Hindlimb muscle (tissue), 1 donor: ENCODE results near the gene FAM171A1. TPM values are rescaled to one million over a fixed set of nuclear protein-coding genes. Genes with fewer than 3 reads are reported as not detected.
"Not testable (repeated sequence)": the region's sequence is repeated elsewhere in the genome, so short reads cannot be mapped to it uniquely, and the experiment has no call there.

Experiments used
- DNase-seq: peaks from one replicate; pipeline ENCODE4 v3.0.0-alpha.2; 2013
- polyA plus RNA-seq: library from polyadenylated mRNA; unstranded; fragments of 120-200 nt; gene quantifications from one replicate; pipeline ENCODE4 v1.2.1, GENCODE V29; 2013; ENCODE audit not compliant: insufficient read length

Gene FAM171A1
- polyA plus RNA-seq, 1 donor: 28.8 TPM

DNA sequence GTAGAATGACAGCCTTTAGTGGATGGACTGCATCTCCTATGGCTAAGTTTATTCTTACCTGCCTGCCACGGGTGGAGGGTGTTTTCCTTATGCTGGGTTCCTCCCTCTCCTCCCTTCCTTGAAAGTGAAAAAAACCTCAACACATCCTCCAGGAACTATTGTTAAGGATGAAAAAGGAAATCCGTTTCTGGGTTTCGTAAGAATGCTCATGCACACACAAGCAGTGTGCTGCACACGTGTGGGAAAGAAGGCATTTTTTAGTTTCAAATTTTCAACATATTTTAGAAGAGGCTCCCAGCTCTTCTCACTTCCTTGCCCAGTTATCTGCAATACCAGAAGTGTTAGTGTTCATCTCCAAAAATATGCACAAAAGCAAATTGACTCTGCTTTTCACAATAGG lies 90.6 kb downstream of the FAM171A1 start:
- no peak for DNase-seq

DNA sequence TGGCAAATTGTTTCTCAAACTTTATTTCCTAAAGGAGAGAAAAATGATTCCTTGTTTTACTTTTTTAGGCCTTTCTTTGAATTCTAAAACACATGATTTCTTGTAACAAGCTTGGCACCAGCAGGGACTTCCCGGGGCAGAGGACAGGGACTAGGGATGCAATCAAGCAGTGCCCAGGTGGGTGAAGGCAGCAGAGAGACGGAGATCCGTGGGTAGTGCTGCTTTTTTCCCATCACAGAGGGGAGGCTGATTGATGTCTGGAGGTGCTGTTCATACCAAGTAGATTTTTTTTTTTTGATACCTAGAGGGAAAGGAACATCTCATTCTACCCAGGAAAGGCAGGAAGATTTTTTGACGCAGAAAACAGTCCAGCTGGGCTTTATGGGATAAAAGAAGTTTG lies 91.9 kb downstream of the FAM171A1 start:
- DNase-seq: no peak

DNA sequence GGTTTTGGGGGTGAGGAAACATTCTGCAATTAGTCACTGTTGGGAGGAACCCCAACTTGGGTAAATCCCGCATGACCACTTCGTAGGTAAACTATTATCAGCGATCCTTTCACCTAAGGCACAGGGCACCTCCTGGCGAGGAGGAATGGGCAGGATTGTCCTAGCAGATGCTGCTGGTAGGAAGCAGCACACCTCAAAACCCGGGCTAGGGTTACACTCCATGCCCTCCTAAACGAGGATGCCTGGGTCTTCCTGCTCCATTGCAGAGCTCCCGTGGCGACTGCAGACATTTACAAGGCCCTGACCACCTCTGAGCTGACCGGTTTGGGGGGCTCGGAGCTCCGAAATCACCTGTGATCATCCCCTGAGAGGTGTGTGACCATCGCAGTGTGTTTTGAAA lies 92.3 kb downstream of the FAM171A1 start:
- no peak for DNase-seq

DNA sequence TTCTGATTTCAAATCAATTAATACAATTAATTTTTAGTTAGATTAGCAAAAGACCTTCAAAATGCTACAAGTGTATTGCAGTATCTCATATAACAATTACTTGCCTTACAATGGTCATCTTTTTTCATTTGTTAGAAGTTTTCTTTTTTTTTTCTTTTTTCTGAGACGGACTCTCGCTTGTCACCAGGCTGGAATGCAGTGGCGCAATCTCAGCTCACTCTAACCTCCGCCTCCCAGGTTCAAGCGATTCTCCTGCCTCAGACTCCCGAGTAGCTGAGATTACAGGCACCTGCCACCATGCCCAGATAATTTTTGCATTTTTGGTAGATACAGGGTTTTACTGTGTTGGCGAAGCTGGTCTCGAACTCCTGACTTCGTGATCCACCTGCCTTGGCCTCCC lies 95.0 kb downstream of the FAM171A1 start:
- DNase-seq: not testable (repeated sequence)

- DNase-seq: not testable (repeated sequence)
Observed at GRCh38 chr10:15269838-15270237, 101.3 kb downstream of the FAM171A1 start.

DNA sequence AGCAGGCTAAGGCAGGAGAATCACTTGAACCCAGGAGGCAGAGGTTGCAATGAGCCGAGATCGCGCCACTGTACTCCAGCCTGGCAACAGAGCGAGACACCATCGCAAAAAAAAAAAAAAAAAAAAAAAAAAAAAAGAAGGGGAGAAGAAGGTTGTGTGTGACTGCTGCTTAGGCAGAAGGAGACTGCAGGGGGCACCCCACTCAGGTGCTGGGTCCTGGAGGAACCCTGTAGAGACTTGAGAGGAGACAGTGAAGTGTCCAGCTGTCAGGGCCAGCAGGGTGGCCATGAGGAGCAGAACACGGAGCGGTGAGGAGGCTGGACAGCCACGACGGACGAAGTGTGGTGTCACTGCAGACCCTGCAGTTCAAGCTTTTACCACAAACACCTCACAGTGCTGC lies 103.6 kb downstream of the FAM171A1 start:
- no peak for DNase-seq

GRCh38 chr10:15266117-15266516 lies 105.0 kb downstream of the FAM171A1 start:
- DNase-seq: no peak

DNA sequence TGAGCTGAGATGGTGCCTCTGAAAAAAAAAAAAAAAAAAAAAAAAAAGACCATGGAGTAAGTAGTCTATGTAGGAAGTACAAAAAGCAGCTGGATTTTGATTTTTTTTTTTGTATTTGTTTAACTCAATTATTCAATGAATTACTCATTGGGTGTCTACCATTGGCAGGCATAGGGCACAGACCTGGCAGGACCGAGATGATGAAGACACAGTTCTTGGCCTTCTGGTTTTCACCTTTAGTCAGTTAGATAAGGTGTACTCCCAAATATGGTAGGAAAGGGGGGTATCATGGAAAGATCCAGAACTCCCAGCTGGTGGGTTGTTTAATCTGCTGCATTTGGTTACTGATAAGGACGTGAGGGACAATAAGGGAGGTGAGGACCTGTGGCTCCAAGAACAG lies 105.5 kb downstream of the FAM171A1 start:
- DNase-seq: no peak

DNA sequence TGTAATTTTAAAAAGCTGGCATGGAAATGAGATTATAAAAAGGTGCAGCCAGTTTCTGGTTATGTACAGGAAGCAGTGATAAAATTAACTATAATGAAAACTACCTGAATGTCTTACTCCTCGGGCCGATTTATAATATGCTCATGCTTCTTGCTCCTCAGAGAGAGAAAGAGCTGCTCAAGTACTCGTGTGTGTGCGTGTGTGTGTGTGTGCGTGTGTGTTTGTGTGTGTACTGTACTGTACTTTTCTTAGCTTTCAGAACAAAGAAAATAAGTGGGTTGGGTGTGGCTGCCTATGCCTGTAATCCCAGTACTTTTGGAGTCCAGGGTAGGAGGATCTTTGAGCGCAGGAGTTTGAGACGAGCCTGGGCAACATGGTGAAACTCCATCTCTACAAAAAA lies 106.0 kb downstream of the FAM171A1 start:
- DNase-seq: no peak

DNA sequence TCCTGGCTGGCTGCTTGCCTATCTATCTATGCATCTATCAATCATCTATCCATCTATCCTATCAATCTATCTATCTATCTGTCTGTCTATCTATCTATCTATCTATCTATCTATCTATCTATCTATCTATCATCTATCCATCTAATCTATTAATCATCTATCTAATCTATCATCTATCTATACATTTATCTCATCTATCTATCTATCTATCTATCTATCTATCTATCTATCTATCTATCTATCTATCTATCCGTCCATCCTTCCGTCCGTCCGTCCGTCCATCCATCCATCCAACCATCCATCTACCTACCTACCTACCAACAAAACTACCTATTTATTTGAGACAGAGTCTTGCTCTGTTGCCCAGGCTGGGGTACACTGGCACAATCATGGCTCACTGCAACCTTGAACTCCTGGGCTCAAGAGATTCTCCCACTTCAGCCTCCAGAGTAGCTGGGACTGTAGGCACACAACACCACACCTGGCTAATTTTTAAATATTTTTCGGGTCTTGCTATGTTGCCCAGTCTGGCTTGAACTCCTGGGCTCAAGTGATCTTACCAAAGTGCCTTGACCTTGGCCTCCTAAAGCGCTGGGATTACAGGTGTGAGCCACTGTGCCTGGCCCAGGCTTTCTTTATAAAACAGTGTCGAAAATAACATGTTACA lies 107.3 kb downstream of the FAM171A1 start:
- DNase-seq: no peak

DNA sequence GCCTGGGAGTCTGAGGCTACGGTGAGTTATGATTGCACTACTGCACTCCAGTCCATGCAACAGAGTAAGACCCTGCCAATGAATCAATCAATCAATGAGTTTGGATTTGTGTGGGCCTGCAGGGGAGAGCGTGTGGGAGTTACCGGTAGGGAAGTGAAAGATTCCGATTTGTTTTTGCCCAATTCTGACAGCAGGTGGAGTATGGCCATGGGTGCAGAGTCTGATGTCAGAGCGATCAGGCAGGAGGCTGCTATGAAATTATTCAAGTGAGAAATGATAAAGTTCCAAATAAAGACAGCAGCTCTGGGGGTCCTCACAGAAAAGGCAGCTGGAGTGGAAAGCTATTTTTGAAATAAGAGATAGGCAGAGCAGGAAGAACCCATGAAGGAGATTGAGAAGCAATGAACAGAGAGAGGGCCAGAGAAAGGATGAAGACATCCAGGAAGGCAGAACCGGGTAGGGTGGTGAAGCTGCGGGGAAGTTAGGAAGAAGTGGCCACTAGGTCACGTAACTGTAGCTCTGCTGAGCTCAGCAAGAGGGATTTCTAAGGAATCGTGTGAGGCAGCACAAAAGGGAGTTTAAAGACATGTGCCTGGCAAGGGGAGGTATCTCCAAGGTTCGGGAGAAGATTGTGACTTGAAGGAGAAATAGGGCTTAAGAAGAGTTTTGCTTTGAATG lies 108.9 kb downstream of the FAM171A1 start:
- DNase-seq: peak; percentile 49

DNA sequence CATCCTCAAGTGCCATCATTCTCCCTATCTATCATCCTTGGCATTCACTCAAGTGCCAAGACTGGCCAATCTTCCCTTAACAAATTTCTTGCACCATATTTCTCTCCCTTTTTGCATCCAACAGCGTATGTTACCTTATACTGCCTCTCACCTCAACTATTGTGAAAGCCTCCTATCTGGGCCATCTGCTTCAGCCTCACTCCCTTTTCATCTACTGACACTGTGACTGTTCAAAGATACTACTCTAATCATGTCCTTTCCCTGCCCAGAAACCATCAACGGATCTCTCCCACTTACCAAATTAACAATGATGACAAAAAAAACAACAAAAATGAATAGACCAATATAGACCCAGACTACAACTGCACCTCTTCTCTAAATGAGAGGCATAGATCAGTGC lies 112.0 kb downstream of the FAM171A1 start:
- no peak for DNase-seq

GRCh38 chr10:15258255-15258654 lies 112.8 kb downstream of the FAM171A1 start:
- DNase-seq: no peak

GRCh38 chr10:15255961-15256360 lies 115.1 kb downstream of the FAM171A1 start:
- no peak for DNase-seq

- DNase-seq: no peak
Observed at GRCh38 chr10:15254808-15255648, 116.1 kb downstream of the FAM171A1 start.

DNA sequence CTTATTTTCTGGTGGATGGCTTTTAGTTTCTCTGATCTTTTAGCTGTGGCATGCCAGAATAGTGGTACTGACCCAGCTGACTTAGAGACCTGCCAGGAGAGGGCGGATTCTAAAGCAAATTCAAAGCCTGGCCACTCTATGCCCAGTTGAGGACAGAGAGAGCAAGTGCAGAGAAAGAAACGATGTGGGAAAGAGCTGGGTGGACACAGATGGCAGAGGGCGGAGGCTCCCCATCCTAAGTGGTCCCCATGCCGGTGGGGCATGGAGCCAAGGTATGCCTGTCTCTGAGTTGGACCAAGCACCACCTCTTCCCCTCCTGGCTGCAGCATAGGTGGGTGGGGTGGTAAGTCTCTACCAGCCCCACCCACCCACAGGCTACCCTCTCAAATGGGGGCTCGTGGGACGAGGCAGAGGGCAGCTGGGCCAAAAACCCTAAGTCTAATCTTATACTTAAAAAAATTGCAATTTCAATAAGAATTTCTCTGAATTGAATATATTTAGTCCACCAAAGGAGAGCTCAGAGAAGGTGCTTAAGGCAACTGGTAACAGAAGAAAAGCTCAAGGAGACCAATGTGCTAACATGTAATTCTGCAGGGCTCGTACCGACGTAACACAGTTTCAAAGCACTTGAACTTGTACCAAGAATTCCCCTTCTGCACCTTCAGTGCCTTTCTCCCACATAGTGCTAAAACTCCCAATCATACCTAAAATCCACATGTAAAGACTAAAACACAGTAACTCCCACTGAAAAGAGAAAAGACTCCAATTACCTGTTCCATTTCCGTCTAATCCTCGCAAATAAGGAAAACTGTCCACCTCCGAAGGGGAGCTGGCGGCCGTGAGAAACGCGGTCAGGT lies 116.9 kb downstream of the FAM171A1 start:
- no peak for DNase-seq

- DNase-seq: no peak
Observed at GRCh38 chr10:15252396-15252795, 118.7 kb downstream of the FAM171A1 start.

- DNase-seq: no peak
Observed at GRCh38 chr10:15251791-15252380, 119.2 kb downstream of the FAM171A1 start.

DNA sequence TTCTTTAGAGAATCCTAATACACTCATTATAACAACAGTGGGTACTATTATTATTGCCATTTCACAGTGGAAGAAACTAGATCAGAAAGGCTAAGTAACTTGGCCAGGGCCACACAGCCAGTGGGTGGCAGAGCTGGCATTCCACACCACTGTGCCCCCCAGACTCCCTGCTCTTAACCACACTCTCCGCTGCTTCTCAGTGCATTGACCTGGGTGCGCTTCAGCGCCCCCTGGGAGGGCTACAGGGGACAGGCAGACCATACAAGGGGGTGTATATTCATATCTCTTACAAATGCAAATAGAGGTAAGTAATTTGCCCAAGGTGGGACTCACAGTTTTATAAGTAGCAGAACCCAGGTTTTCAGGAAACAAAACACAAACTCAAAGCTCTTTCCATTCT lies 125.6 kb downstream of the FAM171A1 start:
- no peak for DNase-seq

- no peak for DNase-seq
Observed at GRCh38 chr10:15244635-15245197, 126.4 kb downstream of the FAM171A1 start.

DNA sequence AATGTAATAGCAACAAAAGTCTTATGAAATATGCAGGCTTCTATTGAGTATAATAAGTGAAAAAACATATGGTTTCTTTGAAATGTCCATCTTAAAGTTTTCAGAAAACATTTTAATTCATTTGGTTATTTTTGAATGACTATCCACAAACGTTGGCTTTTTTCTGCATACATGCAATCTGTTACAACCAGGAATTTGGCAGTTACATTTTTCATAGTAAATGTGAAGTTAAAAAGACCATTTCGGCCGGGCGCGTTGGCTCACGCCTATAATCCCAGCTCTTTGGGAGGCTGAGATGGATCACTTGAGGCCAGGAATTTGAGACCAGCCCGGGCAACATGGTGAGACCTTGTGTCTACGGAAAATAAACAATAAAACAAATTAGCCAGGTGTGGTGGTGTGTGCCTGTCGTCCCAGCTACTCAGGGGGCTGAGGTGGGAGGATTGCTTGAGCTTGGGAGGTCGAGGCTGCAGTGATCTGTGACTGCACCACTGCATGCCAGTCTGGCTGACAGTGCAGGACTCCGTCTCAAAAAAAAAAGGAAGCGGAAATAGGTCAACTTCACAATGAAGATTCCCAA lies 128.7 kb downstream of the FAM171A1 start:
- no peak for DNase-seq
